Measurements from ENCODE around the gene LRRC52.

GRCh38 chr1:165573787-165574186 lies 30.0 kb downstream of the LRRC52 start:
- no peak for TF ChIP-seq REST (IDR thresholded peaks at IDR 0.05; ENCODE audit: insufficient read depth in 1 of 2, low read depth in 2 of 2, low read length in 1 of 2)
- no peak for TF ChIP-seq CTCF (IDR thresholded peaks at IDR 0.05)
- TF ChIP-seq POLR2AphosphoS5 (IDR thresholded peaks at IDR 0.05; ENCODE audit: low read depth, low read length): no peak
